ENCODE results near the gene WAPL. TPM values are rescaled to one million over a fixed set of nuclear protein-coding genes. Genes with fewer than 3 reads are reported as not detected.
A peak's percentile ranks its signal among the peaks of the same experiment; 100 is the strongest.

WAPL gene
- total RNA-seq, 2 donors from 2014 or later, result 29.6 to 46.8 TPM

- no peak for DNase-seq (ENCODE audit: low spot score)
- intact Hi-C loops (cut with DNase I), result no loop called here
- H3K27me3 ChIP-seq (replicated peaks; ENCODE audit: insufficient read depth), result no peaks in the 10 kb centered on the region
- TF ChIP-seq CTCF (IDR thresholded peaks at IDR 0.05), result no peak
- no peak for TF ChIP-seq POLR2A (IDR thresholded peaks at IDR 0.05)
- no peak for TF ChIP-seq POLR2AphosphoS5 (IDR thresholded peaks at IDR 0.05)
- WGBS, result 37% methylated on average over 9 of the region's 9 CpGs
- H3K36me3 ChIP-seq, result no peaks in the 10 kb centered on the region
- H3K27ac ChIP-seq, result peak overlapping the region; percentile 74 to 82
- no peaks in the 10 kb centered on the region for H3K4me1 ChIP-seq (replicated peaks)
- H3K9me3 ChIP-seq, result no peaks in the 10 kb centered on the region
- peak overlapping the region; percentile 44 to 59 for H3K4me3 ChIP-seq
Measured at GRCh38 chr10:86399514-86399878, 122.1 kb downstream of the WAPL start.

DNA sequence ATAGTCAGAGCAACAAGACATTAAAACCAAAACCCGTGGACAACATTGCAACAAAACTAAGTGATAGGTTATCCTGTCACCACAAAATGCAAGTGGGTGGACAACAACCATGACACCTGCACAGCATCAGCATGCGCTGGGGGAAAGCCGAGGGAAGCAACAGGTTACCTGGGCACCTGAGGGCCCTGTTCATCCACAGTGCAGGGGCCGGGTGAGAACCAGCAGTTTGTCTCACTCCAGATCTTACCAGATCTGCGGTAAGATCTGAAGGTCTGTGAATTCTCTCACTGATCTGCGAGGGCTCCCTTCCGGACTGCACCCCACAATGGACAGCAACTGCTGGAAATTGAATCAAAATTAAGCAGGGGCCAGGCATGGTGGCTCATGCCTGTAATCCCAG lies 124.5 kb downstream of the WAPL start:
- H3K9me3 ChIP-seq, result no peaks in the 10 kb centered on the region
- H3K4me1 ChIP-seq (replicated peaks), result no peaks in the 10 kb centered on the region
- no peaks in the 10 kb centered on the region for H3K27me3 ChIP-seq (replicated peaks; ENCODE audit: insufficient read depth)
- H3K36me3 ChIP-seq, result no peaks in the 10 kb centered on the region
- DNase-seq (ENCODE audit: low spot score), result no peak
- intact Hi-C loops (cut with DNase I), result no loop called here
- TF ChIP-seq POLR2A (IDR thresholded peaks at IDR 0.05), result no peak
- TF ChIP-seq POLR2AphosphoS5 (IDR thresholded peaks at IDR 0.05), result no peak
- no peak for TF ChIP-seq CTCF (IDR thresholded peaks at IDR 0.05)
- no peak overlapping the region for H3K4me3 ChIP-seq
- WGBS, result 80% methylated on average over 7 of the region's 7 CpGs
- H3K27ac ChIP-seq, result no peak overlapping the region

DNA sequence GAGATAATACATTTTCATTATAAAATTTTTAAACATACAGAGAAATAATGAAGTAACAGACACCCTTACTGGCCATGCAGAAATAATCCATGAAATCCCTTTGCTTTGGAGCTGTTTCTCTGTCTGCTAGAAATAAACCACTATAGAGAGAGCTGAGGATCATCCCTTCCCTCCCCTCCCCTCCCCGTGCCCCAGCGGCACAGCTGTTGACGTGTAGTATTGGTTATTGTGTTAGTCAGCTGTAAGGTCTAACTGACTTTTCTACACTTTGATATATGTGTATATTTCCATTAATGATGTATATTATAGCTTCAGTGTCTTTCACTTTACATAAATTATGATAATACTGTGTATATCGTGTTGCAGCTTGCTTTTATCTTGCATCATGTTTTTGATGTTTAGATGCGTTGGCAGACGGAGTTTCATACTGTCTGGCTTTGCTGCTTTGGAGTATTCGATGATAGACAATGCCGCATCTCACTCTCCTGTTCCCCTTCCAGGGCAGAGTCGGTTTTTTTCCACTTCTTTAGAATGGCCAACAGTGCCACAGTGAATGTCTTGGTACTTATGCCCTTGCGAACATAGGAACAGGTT lies 127.6 kb downstream of the WAPL start:
- peaks cover 3% of the 10 kb centered on the region for H3K27me3 ChIP-seq (replicated peaks; ENCODE audit: insufficient read depth)
- no peak for DNase-seq (ENCODE audit: low spot score)
- no peak overlapping the region for H3K27ac ChIP-seq
- H3K36me3 ChIP-seq, result no peaks in the 10 kb centered on the region
- intact Hi-C loops (cut with DNase I), result no loop called here
- H3K9me3 ChIP-seq, result no peaks in the 10 kb centered on the region
- 43% methylated on average over 10 of the region's 10 CpGs for WGBS
- no peaks in the 10 kb centered on the region for H3K4me1 ChIP-seq (replicated peaks)
- H3K4me3 ChIP-seq, result no peak overlapping the region
- TF ChIP-seq POLR2A (IDR thresholded peaks at IDR 0.05), result no peak
- TF ChIP-seq CTCF (IDR thresholded peaks at IDR 0.05), result no peak
- no peak for TF ChIP-seq POLR2AphosphoS5 (IDR thresholded peaks at IDR 0.05)

DNA sequence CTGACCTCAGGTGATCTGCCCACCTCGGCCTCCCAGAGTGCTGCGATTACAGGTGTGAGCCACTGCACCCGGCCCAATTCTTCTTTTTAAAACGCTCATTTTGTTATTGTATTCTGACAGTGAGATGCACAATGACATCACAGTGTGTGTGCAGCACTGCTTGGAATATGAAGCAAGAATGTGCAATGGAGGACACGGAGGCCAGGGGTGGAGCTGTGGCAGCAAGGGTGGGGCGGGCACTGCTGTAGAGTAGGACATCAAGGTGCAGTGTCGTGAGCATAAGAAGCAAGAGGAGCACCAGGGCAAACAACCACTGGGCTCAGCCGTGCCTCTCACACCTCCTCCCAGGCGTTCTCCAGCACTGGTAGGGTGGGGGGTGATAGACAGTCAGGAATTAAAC lies 128.2 kb downstream of the WAPL start:
- no peaks in the 10 kb centered on the region for H3K9me3 ChIP-seq
- peaks cover 3% of the 10 kb centered on the region for H3K27me3 ChIP-seq (replicated peaks; ENCODE audit: insufficient read depth)
- DNase-seq (ENCODE audit: low spot score), result no peak
- H3K4me3 ChIP-seq, result no peak overlapping the region
- 75% methylated on average over 9 of the region's 9 CpGs for WGBS
- intact Hi-C loops (cut with DNase I), result no loop called here
- no peak for TF ChIP-seq POLR2AphosphoS5 (IDR thresholded peaks at IDR 0.05)
- H3K27ac ChIP-seq, result no peak overlapping the region
- no peaks in the 10 kb centered on the region for H3K4me1 ChIP-seq (replicated peaks)
- H3K36me3 ChIP-seq, result no peaks in the 10 kb centered on the region

DNA sequence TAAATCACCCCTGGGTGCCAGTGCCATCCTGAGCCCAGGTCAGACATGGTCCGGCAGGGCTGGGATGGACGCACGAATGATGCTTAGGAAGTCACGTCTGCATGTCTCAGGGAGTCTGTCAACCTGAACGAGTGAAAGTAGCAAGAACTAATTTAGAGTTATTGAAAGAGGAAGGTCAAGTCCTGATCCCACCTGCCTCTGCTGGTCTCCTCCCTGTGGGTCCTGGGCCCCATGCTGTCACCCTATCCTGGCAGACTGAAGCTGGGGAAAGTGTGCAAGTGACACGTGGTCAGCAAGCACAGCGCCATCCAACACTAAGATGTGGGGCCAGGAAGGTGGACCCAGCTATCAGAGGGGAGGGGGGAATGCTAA lies 128.9 kb downstream of the WAPL start:
- H3K27me3 ChIP-seq (replicated peaks; ENCODE audit: insufficient read depth), result peaks cover 3% of the 10 kb centered on the region
- intact Hi-C loops (cut with DNase I), result no loop called here

DNA sequence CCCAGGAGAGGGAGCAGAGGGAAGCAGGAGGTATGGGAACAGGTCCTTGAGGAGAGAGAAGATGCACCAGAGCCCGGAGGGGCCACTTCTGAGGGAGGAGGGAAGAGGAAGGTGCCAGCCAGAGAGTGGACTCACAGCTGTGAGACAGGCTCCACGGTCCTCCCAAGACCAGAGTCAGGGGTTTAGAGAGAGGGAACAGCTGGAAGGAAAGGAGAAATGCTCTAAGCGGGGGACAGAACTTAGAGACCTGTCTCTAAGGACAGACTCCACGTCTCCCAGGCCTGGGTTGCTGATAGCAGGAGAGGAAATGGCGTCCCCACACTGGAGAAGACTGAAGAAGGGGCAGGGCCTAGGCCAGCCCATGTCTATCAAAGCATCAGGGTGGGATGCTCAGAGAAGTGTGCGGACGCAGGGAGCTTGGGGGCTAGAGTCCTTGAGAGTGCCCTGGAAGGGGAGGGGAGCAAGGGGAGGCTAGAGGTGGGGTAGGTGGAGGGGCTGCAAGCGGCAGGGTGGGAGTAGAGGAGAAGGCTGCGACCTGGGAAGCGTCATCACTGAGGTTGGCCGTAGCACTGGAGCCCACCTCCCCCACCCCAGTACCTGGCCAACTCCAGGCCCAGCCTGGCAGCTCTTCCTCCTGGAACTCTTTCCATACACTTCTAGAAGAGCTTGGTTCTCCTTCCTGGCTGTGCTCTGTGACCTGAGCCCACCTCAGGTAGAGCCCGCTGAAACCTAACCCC lies 129.4 kb downstream of the WAPL start:
- intact Hi-C loops (cut with DNase I), result no loop called here
- Histone ChIP-seq H3K36me3 (no peaks in the 10 kb centered on the region), H3K27ac (no peak overlapping the region), H3K27me3 (replicated peaks; ENCODE audit: insufficient read depth) (peaks cover 3% of the 10 kb centered on the region), H3K4me1 (replicated peaks) (no peaks in the 10 kb centered on the region), H3K4me3 (no peak overlapping the region), H3K9me3 (no peaks in the 10 kb centered on the region)
- TF ChIP-seq POLR2AphosphoS5 (IDR thresholded peaks at IDR 0.05), result no peak
- TF ChIP-seq POLR2A (IDR thresholded peaks at IDR 0.05), result no peak
- TF ChIP-seq CTCF (IDR thresholded peaks at IDR 0.05), result no peak
- no peak for DNase-seq (ENCODE audit: low spot score)
- 70% methylated on average over 12 of the region's 12 CpGs for WGBS

More for the DNA sequence above, 128.9 kb downstream of the WAPL start:
- no peaks in the 10 kb centered on the region for H3K4me1 ChIP-seq (replicated peaks)
- TF ChIP-seq POLR2AphosphoS5 (IDR thresholded peaks at IDR 0.05) (no peak), POLR2A (IDR thresholded peaks at IDR 0.05) (no peak)
- no peaks in the 10 kb centered on the region for H3K9me3 ChIP-seq
- no peak for DNase-seq (ENCODE audit: low spot score)
- 83% methylated on average over 7 of the region's 7 CpGs for whole genome bisulfite sequencing
- H3K27ac ChIP-seq, result no peak overlapping the region
- no peak overlapping the region for H3K4me3 ChIP-seq
- no peaks in the 10 kb centered on the region for H3K36me3 ChIP-seq

Measured in prostate gland (tissue), 2 donors.